ENCODE measurements around the gene PHF12. TPM values are rescaled to one million over a fixed set of nuclear protein-coding genes. Genes with fewer than 3 reads are reported as not detected.

The PHF12 gene
- total RNA-seq, 1 donor from 2014 or later: 40.0 TPM

GRCh38 chr17:28982131-28982793, 30.9 kb upstream of the PHF12 start:
- Histone ChIP-seq H3K9me3 (no peaks in the 10 kb centered on the region), H3K4me1 (peaks cover 12% of the 10 kb centered on the region), H3K27ac (peak overlapping the region; percentile 51), H3K36me3 (no peaks in the 10 kb centered on the region), H3K4me3 (no peak overlapping the region), H3K27me3 (no peaks in the 10 kb centered on the region)
- intact Hi-C loops (cut with DNase I): no loop called here
- ATAC-seq (peak; percentile 69), DNase-seq (no peak)
- no peak for TF ChIP-seq CTCF (IDR thresholded peaks at IDR 0.05)

GRCh38 chr17:28978356-28978964, 27.1 kb upstream of the PHF12 start:
- DNase-seq (no peak), ATAC-seq (no peak)
- intact Hi-C loops (cut with DNase I): no loop called here
- Histone ChIP-seq H3K9me3 (no peaks in the 10 kb centered on the region), H3K27me3 (no peaks in the 10 kb centered on the region), H3K4me3 (no peak overlapping the region), H3K27ac (no peak overlapping the region), H3K4me1 (peaks cover 17% of the 10 kb centered on the region), H3K36me3 (no peaks in the 10 kb centered on the region)
- TF ChIP-seq CTCF (IDR thresholded peaks at IDR 0.05): no peak

GRCh38 chr17:28977659-28978355, 26.5 kb upstream of the PHF12 start:
- H3K4me1 ChIP-seq: peaks cover 13% of the 10 kb centered on the region
- no peak overlapping the region for H3K4me3 ChIP-seq
- intact Hi-C loops (cut with DNase I): no loop called here
- no peaks in the 10 kb centered on the region for H3K36me3 ChIP-seq
- no peaks in the 10 kb centered on the region for H3K9me3 ChIP-seq
- DNase-seq: no peak
- no peaks in the 10 kb centered on the region for H3K27me3 ChIP-seq
- no peak for ATAC-seq
- TF ChIP-seq CTCF (IDR thresholded peaks at IDR 0.05): no peak
- no peak overlapping the region for H3K27ac ChIP-seq

- H3K27ac ChIP-seq: no peak overlapping the region
- TF ChIP-seq CTCF (IDR thresholded peaks at IDR 0.05): no peak
- H3K4me1 ChIP-seq: peaks cover 16% of the 10 kb centered on the region
- ATAC-seq (no peak), DNase-seq (no peak)
- H3K36me3 ChIP-seq: no peaks in the 10 kb centered on the region
- no peak overlapping the region for H3K4me3 ChIP-seq
- H3K9me3 ChIP-seq: no peaks in the 10 kb centered on the region
- H3K27me3 ChIP-seq: no peaks in the 10 kb centered on the region
- intact Hi-C loops (cut with DNase I): no loop called here
Observed at GRCh38 chr17:28975646-28976045, 24.3 kb upstream of the PHF12 start.

GRCh38 chr17:28975031-28975430, 23.7 kb upstream of the PHF12 start:
- peaks cover 17% of the 10 kb centered on the region for H3K4me1 ChIP-seq
- H3K27me3 ChIP-seq: no peaks in the 10 kb centered on the region
- H3K27ac ChIP-seq: no peak overlapping the region
- DNase-seq: no peak
- H3K9me3 ChIP-seq: no peaks in the 10 kb centered on the region
- H3K36me3 ChIP-seq: no peaks in the 10 kb centered on the region
- no peak for TF ChIP-seq CTCF (IDR thresholded peaks at IDR 0.05)
- ATAC-seq: no peak
- no peak overlapping the region for H3K4me3 ChIP-seq
- intact Hi-C loops (cut with DNase I): no loop called here
